CD4-positive, alpha-beta T cell (primary cell): Measurements from ENCODE around the gene SMYD3. TPM values are rescaled to one million over a fixed set of nuclear protein-coding genes. Genes with fewer than 3 reads are reported as not detected.

Experiments
- ATAC-seq: fragments of 200-7000 bp; cut with Tn5 transposase; one replicate; pipeline ENCODE4 v1.10.0; 2022; ENCODE audit warnings: mild to moderate bottlenecking; ENCODE audit not compliant: poor library complexity
- CTCF ChIA-PET: fragments of 350-600 bp; sonication (Branson Sonifier 250); formaldehyde crosslinking; loops from one replicate; lab custom pipeline; 2021; ENCODE audit warnings: antibody characterized with exemption, inconsistent platforms; lab: Charles Lee
- POLR2A ChIA-PET: fragments of 350-600 bp; sonication (Branson Sonifier 250); formaldehyde crosslinking; loops from one replicate; lab custom pipeline; 2021; ENCODE audit warnings: antibody characterized with exemption, inconsistent platforms; lab: Charles Lee
- DNase-seq, 14 experiments: peaks; one replicate each; pipeline ENCODE4 v3.0.0-alpha.2; 2013 to 2020; ENCODE audit warnings: mixed read lengths in 2 of 14
- H3K27ac ChIP-seq, 2 donors: one replicate each; pipeline versions ENCODE4 v1.5.1 to v1.7.0; 2013; ENCODE audit warnings: low read length in 2 of 2, low read depth in 1 of 2, mild to moderate bottlenecking in 1 of 2
- H3K27me3 ChIP-seq, 2 experiments: 1 replicate in 1 of 2; 2 replicates in 1 of 2; pipeline versions ENCODE4 v1.6.1 to v1.7.0; 2013; ENCODE audit warnings: low read length in 2 of 2, control low read depth in 1 of 2, mild to moderate bottlenecking in 1 of 2, moderate library complexity in 1 of 2; ENCODE audit not compliant: insufficient read depth in 2 of 2, control insufficient read depth in 1 of 2
- H3K36me3 ChIP-seq: one replicate; pipeline ENCODE4 v1.6.1; 2013; ENCODE audit warnings: low read length, control low read depth; ENCODE audit not compliant: insufficient read depth
- H3K4me1 ChIP-seq: one replicate; pipeline ENCODE4 v1.6.1; 2013; ENCODE audit warnings: low read length, control low read depth; ENCODE audit not compliant: insufficient read depth
- H3K4me3 ChIP-seq: one replicate; pipeline ENCODE4 v1.5.1; 2013; ENCODE audit warnings: mild to moderate bottlenecking, low read length, moderate library complexity
- H3K9me3 ChIP-seq, 2 experiments: 1 replicate in 1 of 2; 2 replicates in 1 of 2; pipeline versions ENCODE4 v1.6.1 to v1.7.0; 2013; ENCODE audit warnings: low read length in 2 of 2, mild to moderate bottlenecking in 2 of 2, control low read depth in 1 of 2, moderate library complexity in 1 of 2; ENCODE audit not compliant: control insufficient read depth in 1 of 2, insufficient read depth in 1 of 2
- H3K27ac Mint-ChIP-seq: one replicate; pipeline ENCODE4 v1.8.0; 2020; ENCODE audit warnings: mixed read lengths
- H3K27me3 Mint-ChIP-seq: one replicate; pipeline ENCODE4 v1.8.0; 2021; ENCODE audit warnings: mixed read lengths
- H3K36me3 Mint-ChIP-seq: one replicate; pipeline ENCODE4 v1.8.0; 2021; ENCODE audit warnings: low read depth, mixed read lengths
- H3K4me1 Mint-ChIP-seq: one replicate; pipeline ENCODE4 v1.8.0; 2021; ENCODE audit warnings: low read depth, mixed read lengths
- H3K4me3 Mint-ChIP-seq: one replicate; pipeline ENCODE4 v1.8.0; 2020; ENCODE audit warnings: mild to moderate bottlenecking, mixed read lengths
- H3K9me3 Mint-ChIP-seq: one replicate; pipeline ENCODE4 v1.8.0; 2020; ENCODE audit warnings: mixed read lengths
- intact Hi-C, 2 experiments: fragments of 100-400 bp; cut with DNase I in 1 of 2; cut with micrococcal nuclease in 1 of 2; formaldehyde crosslinking; loops; one replicate each; pipeline versions ENCODE4 v1.15.1 to v1.9.0; 2023 to 2025; cut with DNase I, micrococcal nuclease
- total RNA-seq, 174 experiments: library from RNA in 2 of 174; stranded (reverse) in 2 of 174; gene quantifications; one replicate each; pipeline ENCODE4 v1.2.3 and lab custom pipeline; 2021 to 2026
- TF ChIP-seq, protein P1 (sequence below): fragments of 200-600 bp; IDR thresholded peaks from one replicate; pipeline ENCODE4 v1.8.0; 2022; ENCODE audit warnings: antibody characterized with exemption, mild to moderate bottlenecking

Gene SMYD3
- total RNA-seq, 2 experiments from 2014 or later, result 18.8 to 19.6 TPM

DNA sequence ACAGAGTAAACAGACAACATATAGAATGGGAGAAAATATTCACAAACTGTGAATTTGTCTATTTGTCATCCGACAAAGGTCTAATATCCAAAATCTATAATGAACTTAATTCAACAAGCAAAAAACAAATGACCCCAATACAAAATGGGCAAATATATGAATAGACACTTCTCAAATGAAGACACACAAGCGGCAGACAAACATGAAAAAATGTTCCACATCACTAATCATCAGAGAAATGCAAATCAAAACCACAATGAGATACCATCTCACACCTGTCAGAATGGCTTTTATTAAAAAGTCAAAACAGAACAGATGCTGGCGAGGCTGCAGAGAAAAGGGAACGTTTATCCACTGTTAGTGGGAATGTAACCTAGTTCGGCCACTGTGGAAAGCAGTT lies 72.7 kb downstream of the SMYD3 start:
- peaks cover 11% of the 10 kb centered on the region for H3K9me3 Mint-ChIP-seq
- H3K27ac Mint-ChIP-seq, result no peak overlapping the region
- Histone ChIP-seq H3K9me3 (peaks cover 0 to 5% of the 10 kb centered on the region in 2 experiments), H3K4me3 (no peak overlapping the region), H3K4me1 (no peaks in the 10 kb centered on the region), H3K27me3 (no peaks in the 10 kb centered on the region), H3K27ac (no peak overlapping the region), H3K36me3 (no peaks in the 10 kb centered on the region)
- DNase-seq (no peak), ATAC-seq (no peak)
- intact Hi-C loops, result no loop called here
- H3K36me3 Mint-ChIP-seq, result peaks cover 30% of the 10 kb centered on the region
- H3K4me1 Mint-ChIP-seq, result no peaks in the 10 kb centered on the region
- H3K27me3 Mint-ChIP-seq, result no peaks in the 10 kb centered on the region
- POLR2A ChIA-PET, result no interaction called here
- TF ChIP-seq, protein P1, sequence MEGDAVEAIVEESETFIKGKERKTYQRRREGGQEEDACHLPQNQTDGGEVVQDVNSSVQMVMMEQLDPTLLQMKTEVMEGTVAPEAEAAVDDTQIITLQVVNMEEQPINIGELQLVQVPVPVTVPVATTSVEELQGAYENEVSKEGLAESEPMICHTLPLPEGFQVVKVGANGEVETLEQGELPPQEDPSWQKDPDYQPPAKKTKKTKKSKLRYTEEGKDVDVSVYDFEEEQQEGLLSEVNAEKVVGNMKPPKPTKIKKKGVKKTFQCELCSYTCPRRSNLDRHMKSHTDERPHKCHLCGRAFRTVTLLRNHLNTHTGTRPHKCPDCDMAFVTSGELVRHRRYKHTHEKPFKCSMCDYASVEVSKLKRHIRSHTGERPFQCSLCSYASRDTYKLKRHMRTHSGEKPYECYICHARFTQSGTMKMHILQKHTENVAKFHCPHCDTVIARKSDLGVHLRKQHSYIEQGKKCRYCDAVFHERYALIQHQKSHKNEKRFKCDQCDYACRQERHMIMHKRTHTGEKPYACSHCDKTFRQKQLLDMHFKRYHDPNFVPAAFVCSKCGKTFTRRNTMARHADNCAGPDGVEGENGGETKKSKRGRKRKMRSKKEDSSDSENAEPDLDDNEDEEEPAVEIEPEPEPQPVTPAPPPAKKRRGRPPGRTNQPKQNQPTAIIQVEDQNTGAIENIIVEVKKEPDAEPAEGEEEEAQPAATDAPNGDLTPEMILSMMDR, result no peak
- CTCF ChIA-PET, result no interaction called here
- H3K4me3 Mint-ChIP-seq, result no peak overlapping the region

DNA sequence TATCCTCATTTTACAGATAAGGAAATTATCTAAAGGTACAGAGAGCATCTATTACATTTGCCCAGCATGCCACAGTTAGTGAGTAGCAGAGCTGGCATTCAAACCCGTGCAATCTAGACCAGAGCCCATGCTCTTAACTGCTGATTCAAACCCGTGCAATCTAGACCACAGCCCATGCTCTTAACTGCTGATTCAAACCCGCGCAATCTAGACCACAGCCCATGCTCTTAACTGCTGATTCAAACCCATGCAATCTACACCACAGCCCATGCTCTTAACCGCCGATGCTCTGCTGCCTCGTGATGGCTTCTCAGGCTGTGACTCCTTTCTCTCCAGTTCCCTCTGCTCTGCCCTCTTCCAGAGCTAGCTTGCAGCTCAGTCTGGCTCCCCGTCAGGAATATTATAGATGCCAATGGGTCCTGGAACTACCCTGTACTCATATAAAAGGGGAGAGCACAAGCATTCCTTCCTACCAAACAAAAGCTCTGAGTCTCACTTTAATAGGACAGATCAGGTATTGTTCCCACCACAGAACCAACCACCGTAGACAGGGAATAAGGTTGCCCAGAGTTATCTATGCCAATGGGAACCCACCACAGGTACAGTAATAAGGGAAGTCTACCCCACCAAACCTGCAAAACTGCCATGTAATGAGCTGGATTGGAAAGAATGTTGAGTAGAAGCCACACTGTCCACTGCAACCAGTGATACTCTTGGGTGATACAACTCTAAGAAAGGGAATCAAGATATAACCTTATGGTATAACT lies 78.4 kb downstream of the SMYD3 start:
- POLR2A ChIA-PET, result no interaction called here
- Histone ChIP-seq H3K9me3 (no peaks in the 10 kb centered on the region), H3K4me1 (no peaks in the 10 kb centered on the region), H3K27ac (no peak overlapping the region), H3K4me3 (no peak overlapping the region), H3K27me3 (no peaks in the 10 kb centered on the region), H3K36me3 (no peaks in the 10 kb centered on the region)
- ATAC-seq (no peak), DNase-seq (no peak)
- Mint-ChIP-seq H3K27me3 (no peaks in the 10 kb centered on the region), H3K4me3 (no peak overlapping the region), H3K27ac (no peak overlapping the region), H3K4me1 (no peaks in the 10 kb centered on the region), H3K36me3 (peaks cover 6% of the 10 kb centered on the region), H3K9me3 (peaks cover 6% of the 10 kb centered on the region)
- intact Hi-C loops, result no loop called here
- TF ChIP-seq, protein P1, result no peak
- CTCF ChIA-PET, result interaction anchor here (0.5 kb wide), 1 partner anchor 1699 kb away, joined by 7 read pairs; no protein-coding TSS in a partner anchor

DNA sequence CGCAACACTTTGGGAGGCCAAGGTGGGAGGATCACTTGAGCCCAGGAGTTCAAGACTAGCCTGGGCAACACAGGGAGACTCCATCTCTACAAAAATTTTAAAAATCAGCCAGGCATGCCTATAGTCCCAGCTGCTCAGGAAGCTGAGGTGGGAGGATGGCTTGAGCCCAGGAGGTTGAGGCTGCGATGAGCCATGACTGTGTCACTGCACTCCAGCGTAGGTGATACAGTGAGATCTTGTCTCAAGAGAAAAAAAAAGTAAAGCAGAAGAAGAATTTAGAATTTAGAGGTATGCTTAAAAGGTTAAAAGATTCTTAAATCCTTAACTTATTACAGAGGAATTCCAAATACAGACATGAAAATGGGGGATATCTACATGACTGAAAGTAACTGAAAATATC lies 79.5 kb downstream of the SMYD3 start:
- no peaks in the 10 kb centered on the region for H3K27me3 Mint-ChIP-seq
- no peaks in the 10 kb centered on the region for H3K27me3 ChIP-seq

More for the DNA sequence above, 79.5 kb downstream of the SMYD3 start:
- ATAC-seq (no peak), DNase-seq (no peak)
- intact Hi-C loops, result no loop called here
- Mint-ChIP-seq H3K36me3 (peaks cover 5% of the 10 kb centered on the region), H3K9me3 (peaks cover 6% of the 10 kb centered on the region), H3K27ac (no peak overlapping the region), H3K4me1 (no peaks in the 10 kb centered on the region), H3K4me3 (no peak overlapping the region)
- Histone ChIP-seq H3K36me3 (no peaks in the 10 kb centered on the region), H3K4me3 (no peak overlapping the region), H3K4me1 (no peaks in the 10 kb centered on the region), H3K9me3 (no peaks in the 10 kb centered on the region), H3K27ac (no peak overlapping the region)
- ChIA-PET POLR2A (no interaction called here), CTCF (no interaction called here)
- TF ChIP-seq, protein P1, result no peak
